WERI-Rb-1 (cell line): Measurements from ENCODE around the gene MKI67.

Source experiments
- DNase-seq: peaks from one replicate; pipeline ENCODE4 v3.0.0-alpha.2; 2020
- H3K27ac ChIP-seq: fragments of 250-450 bp; sonication (Bioruptor Pico); 2 replicates; pipeline ENCODE4 v1.5.1; 2020; ENCODE audit warnings: mild to moderate bottlenecking, moderate library complexity
- H3K27me3 ChIP-seq: fragments of 250-450 bp; sonication (Bioruptor Pico); 2 replicates; pipeline ENCODE4 v1.5.1; 2021; ENCODE audit warnings: mild to moderate bottlenecking, low read depth, moderate library complexity; ENCODE audit not compliant: insufficient read depth, severe bottlenecking
- H3K36me3 ChIP-seq: fragments of 250-450 bp; sonication (Bioruptor Pico); 2 replicates; pipeline ENCODE4 v1.5.1; 2020; ENCODE audit warnings: mild to moderate bottlenecking, moderate library complexity
- H3K4me3 ChIP-seq: 2 replicates; pipeline ENCODE4 v1.5.1; 2011; ENCODE audit warnings: low read depth, mild to moderate bottlenecking, control low read depth, low read length
- H3K9me3 ChIP-seq: fragments of 250-450 bp; sonication (Bioruptor Pico); 2 replicates; pipeline ENCODE4 v1.5.1; 2021; ENCODE audit warnings: mild to moderate bottlenecking, moderate library complexity; ENCODE audit not compliant: severe bottlenecking
- TF ChIP-seq, protein P1 (sequence below): IDR thresholded peaks from 2 replicates; pipeline ENCODE4 v1.5.1; 2011; ENCODE audit warnings: low read depth, mild to moderate bottlenecking, control low read depth, inconsistent platforms, low read length

MKI67 gene

DNA sequence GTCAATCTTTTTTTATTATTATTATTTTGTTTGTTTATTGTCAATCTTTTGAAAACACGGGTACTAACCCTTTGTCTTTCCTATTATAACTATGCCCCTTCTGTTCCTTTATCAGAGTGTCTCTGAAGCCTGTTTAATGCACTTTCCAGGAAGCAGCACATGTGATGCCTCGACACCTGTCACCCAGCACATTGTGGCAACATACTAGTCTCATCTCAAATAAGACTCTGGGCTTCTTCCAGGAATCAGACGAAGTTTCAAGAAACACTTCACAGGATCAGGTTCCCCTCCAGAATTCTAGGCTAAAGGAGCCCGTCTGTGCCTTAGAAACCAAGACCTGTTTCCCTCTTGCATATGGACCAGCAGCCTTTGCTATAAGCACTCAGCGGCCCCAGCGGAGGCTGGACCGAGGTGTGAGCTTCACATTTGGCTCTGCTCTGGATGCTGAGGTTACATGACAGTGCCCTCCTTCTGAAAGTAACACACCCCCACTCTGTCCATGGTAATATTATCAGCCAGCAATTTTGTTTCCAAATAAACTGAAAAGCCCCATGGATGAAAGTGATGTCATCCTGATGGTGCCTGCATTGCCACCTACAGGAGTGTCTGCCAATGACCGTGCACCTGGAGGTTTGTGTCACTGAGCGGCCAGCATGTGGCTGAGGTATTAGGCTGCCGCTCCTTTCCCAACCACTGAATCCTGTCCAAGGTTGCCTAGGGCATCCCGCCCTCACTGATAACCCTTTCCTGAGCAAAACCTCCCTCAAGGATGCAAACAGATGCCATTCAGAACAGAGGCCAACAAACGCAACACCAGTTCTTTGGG lies 38.1 kb downstream of the MKI67 start:
- Histone ChIP-seq H3K9me3 (no peaks in the 10 kb centered on the region), H3K4me3 (no peak overlapping the region), H3K36me3 (no peaks in the 10 kb centered on the region), H3K27me3 (no peaks in the 10 kb centered on the region), H3K27ac (no peak overlapping the region)
- peak; percentile 65 for DNase-seq
- TF ChIP-seq, protein P1, sequence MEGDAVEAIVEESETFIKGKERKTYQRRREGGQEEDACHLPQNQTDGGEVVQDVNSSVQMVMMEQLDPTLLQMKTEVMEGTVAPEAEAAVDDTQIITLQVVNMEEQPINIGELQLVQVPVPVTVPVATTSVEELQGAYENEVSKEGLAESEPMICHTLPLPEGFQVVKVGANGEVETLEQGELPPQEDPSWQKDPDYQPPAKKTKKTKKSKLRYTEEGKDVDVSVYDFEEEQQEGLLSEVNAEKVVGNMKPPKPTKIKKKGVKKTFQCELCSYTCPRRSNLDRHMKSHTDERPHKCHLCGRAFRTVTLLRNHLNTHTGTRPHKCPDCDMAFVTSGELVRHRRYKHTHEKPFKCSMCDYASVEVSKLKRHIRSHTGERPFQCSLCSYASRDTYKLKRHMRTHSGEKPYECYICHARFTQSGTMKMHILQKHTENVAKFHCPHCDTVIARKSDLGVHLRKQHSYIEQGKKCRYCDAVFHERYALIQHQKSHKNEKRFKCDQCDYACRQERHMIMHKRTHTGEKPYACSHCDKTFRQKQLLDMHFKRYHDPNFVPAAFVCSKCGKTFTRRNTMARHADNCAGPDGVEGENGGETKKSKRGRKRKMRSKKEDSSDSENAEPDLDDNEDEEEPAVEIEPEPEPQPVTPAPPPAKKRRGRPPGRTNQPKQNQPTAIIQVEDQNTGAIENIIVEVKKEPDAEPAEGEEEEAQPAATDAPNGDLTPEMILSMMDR, result peak; percentile 60

DNA sequence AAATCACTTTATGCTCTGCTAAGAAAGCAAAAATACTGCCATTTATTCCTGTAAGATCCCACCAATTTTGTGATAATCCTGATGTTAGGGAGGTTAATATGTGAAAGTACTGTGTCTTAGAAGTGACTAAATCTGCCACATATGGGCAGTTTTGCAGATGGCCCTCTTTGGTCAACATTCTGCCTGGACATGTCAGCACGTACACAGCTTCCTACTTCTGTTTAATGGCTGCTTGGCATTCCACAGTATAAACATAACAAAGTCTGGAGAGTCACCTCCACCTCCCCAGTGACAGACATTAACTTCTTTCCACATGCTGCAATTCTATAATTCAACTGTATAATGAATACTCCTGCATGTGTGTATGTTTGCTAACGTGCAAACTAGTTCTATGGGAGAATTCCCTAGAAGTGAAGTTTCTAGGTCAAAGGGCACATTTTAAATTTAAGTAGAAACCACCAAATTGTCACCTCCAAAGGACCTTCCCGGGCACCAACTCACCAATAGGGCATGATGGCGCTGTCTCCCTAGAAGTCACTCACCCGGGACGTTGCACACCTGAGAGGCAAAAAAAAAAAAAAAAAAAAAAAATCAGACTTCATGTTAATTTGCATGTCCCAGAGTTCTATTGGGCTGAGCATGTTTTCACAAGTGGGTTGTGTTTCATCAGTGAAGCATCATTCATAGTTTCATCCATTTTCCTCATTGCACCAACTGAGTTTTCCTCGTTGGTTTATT lies 38.9 kb downstream of the MKI67 start:
- no peak for DNase-seq
- Histone ChIP-seq H3K36me3 (no peaks in the 10 kb centered on the region), H3K27ac (no peak overlapping the region), H3K9me3 (no peaks in the 10 kb centered on the region), H3K27me3 (no peaks in the 10 kb centered on the region), H3K4me3 (no peak overlapping the region)
- TF ChIP-seq, protein P1, result no peak

DNA sequence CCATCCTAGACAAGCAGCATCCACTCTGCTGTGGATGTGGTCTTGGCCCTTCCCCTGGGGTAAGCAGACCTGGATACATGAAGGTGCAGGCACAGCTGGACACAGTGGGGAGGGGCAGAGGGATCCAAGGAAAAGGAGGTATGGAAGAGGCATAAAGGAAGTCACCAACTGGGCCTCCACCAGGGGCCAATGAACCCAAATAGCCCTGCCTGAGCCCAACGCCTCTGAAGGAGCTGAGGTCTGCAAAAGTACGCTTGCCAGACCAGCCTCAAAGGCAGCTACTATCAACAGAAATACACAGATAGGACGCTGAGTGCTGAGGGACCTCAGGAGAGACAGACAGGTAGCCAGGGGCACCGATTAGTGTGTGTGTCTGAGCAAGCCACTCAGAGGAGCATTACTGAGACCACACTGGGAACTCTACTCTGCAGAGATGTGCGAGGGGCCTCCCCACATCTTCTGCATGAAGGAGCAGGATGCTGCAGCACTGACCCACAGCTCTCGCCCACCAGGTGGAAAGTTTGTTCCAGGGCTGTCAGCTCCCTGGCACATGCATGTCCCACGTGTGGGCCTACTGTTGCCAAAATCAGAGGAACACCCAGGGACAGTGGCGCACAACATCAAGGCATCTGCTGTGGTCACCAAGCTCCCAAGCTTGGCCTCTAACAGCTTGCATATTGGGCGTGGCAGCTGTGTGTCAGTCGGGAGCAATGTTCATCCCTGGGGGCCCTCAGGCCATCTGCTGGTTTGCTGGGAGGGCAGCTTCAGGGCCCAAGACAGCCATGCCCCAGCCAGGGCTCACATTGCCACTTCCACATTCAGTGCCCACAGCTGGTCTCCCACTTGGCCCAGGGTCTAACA lies 40.0 kb downstream of the MKI67 start:
- DNase-seq, result peak; percentile 52
- Histone ChIP-seq H3K27ac (no peak overlapping the region), H3K4me3 (no peak overlapping the region), H3K9me3 (no peaks in the 10 kb centered on the region), H3K27me3 (no peaks in the 10 kb centered on the region), H3K36me3 (no peaks in the 10 kb centered on the region)
- TF ChIP-seq, protein P1, result no peak

DNA sequence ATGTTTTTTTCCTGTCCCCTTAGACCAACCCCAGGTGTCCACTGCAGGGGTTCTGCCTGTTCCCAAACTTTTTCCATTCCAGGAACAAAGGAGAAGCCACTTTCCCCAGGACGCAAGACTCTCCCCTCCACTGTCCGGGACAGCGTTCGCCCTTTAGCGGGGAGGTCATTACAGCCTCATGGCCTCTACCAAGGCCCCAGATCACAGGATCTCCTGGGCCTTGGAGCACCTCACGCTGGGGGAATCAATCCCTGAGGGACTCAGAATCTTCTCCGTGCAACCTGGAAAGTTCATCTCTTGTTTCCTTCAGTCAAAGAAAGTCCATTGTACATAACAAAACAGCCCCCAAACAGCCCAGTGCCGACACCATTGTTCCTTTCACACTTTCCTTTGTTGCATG lies 41.2 kb downstream of the MKI67 start:
- H3K27ac ChIP-seq, result no peak overlapping the region
- H3K27me3 ChIP-seq, result no peaks in the 10 kb centered on the region
- TF ChIP-seq, protein P1, result no peak
- H3K9me3 ChIP-seq, result no peaks in the 10 kb centered on the region
- no peaks in the 10 kb centered on the region for H3K36me3 ChIP-seq
- DNase-seq, result no peak
- no peak overlapping the region for H3K4me3 ChIP-seq

DNA sequence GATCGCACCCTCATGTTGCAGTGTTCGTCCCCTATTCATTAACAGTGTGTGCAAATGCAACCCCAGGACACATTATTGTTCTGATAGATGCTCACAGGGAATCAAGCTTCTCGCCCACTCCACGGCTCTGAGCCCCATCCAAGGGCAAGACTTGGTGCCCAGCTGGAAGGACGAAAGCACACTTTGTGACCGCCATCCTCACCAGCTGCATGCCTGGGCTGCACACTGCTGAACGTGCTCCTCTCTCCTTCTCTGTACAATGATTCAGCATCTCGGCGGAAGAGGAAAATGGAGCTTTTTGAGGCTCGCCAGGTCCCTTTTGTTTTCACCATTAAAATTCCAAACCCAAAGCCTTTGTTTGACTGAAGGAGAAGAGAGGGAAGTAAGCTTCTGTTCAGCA lies 41.9 kb downstream of the MKI67 start:
- Histone ChIP-seq H3K4me3 (no peak overlapping the region), H3K27ac (no peak overlapping the region), H3K9me3 (no peaks in the 10 kb centered on the region), H3K27me3 (no peaks in the 10 kb centered on the region), H3K36me3 (no peaks in the 10 kb centered on the region)
- no peak for DNase-seq
- TF ChIP-seq, protein P1, result no peak
